HG02938 (cell line): ENCODE measurements around the gene YTHDC1.
A peak's percentile ranks its signal among the peaks of the same experiment; 100 is the strongest.
"Not testable (repeated sequence)": the region's sequence is repeated elsewhere in the genome, so short reads cannot be mapped to it uniquely, and the experiment has no call there.

Experiments
- ATAC-seq: cut with Tn5 transposase; IDR thresholded peaks from one replicate; pipeline ENCODE4 v1.9.1; 2021; ENCODE audit warnings: mild to moderate bottlenecking, moderate library complexity; ENCODE audit not compliant: unreplicated experiment

YTHDC1 gene

DNA sequence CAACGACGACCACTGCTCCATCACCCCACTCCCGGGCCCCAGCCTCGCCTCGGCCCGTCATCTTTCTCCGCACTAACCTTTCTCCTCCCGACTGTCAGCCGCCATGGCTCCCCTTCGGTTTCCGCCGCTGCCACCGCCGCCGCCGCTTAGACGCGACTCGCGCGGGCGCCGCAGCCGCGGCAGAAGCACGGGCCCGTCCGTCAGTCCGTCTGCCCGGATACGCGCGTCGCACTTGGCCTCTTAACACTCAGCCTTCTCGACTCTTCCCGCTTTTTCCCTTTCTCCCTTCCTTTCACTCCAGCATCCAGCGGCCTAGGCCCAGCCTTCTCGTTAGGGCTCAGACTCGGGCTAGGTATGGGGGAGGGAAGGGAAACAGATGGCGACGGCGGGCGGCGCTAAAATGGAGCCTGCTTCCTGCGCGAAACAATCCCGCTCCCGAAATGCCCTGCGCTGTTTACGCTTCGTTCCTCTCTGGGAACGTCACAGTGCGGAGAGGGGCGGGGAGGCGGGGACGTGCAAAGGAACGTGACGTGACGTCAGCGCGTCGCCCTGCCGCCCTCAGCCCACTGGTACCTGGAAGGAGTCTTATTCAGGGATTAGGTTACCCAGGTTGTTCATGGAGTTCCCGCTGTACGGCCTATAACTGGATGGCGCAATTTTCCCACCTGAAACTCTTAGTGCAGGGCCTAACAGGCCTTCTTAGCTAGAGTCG, at the start of gene YTHDC1:
Gene YTHDC1 (minus strand): TSS at position 442 of the 712 bp plus-strand sequence. CDS start 337 bp downstream, at position 105.
- peak; percentile 94 for ATAC-seq

DNA sequence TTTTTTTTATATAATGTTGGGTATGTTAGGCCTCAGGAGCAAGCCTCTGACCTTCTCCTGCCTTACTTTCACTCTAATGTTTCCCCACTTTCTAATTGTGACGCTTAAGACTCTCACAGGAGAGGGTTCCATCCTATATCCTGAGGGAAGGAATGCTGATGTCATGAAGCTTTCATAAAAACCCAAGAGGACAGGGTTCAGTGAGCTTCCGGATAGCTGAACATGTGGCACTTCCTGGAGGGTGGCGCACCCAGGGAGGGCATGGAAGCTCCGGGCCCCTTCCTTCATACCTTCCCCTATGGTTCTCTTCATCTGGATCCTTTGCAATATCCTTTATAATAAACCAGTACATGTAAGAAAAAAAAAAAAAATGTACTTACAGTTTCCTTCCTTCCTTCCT, 49.4 kb upstream of the YTHDC1 start:
- ATAC-seq = no peak

DNA sequence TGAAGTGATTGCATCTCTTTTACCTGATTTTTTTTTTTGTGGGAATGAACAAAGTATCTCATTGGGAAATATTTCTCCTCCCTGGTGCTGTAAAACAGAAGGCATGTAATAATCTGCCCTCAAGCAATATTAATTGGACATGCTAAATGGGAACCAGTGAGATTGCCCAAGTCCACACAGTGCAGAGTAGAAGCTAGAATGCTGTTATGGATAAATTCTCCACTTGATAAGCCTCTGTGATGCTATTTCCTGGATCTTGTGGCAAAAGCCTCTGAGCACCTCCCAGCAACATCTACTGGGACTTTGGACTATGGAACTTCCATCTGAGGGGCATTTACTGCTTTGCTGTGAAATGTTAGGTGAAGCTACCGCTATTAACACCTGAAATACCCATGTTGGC, 46.9 kb upstream of the YTHDC1 start:
- no peak for ATAC-seq

DNA sequence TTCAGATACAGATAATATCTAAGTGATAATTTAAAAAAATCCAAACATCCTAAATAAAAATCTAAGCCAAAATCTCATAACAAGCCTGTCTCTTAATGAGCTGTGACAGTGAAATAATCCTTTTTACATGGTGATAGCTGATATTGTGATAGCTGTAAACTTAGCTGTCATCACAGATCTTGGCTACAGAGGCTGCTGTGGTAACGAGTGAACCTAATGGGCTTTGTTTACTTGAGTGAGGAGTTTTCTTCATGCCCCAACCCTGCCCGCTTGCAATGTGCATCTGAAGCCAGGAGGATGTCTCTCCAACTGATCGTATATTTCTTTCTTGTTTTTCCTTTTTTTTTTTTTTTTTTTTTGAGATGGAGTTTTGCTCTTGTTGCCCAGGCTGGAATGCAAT, 41.5 kb upstream of the YTHDC1 start:
- no peak for ATAC-seq

DNA sequence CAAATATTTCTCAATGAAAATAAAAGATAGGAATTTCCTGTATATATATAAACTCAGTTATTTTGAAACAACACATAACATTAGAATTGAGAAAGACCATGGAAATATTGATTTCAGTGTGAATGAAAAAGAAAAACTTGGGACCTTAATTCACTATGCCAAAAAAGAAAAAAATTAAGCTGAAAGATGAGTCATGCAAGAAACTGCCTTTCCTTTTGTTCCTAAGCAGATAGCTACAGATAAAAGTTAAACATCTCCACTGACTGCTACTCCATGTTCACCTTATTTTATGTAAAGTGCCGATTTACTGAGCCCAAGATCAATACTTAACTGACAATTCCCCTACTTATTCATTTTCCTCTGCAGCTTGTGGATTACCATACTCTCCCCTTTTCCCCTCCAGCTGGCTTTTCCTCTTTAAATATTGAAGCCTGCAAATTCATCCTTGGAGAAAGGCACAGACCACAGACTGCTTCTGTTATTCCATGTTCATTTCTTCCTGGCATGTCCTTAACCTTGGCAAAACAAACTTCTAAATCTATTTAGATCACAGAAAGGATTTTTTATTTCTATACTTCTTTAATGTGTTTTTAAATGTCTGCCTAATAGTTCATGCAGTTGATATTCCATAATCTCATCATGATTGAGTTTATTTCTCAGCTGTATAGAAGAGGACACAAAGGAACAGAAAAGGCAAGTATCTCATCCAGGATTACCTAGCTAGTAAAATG, 40.5 kb upstream of the YTHDC1 start:
- ATAC-seq = no peak

DNA sequence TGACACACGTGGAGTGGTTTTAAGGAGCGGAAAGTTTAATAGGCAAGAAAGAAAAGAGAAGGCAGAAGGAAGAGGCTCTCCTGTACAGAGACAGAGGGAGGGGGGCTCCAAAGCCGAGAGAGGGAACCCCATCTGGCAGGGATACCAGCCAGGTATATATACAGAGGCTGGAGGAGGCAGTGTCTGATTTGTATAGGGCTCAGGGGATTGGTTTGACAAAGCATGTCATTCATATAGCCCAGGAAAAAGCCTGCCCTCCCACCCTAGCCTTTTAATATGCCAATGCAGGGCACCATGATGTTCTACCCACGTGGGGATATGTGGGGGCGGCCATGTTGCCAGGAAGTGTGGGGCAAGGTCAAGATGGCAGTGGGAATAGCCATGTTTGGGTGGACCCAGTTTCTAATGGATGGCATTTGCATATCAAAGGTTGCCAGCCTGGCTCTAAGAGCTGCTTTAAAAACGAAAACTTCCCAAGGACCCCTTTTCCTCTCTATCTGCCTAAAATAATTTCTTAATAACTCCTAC, 39.6 kb upstream of the YTHDC1 start:
- not testable (repeated sequence) for ATAC-seq

DNA sequence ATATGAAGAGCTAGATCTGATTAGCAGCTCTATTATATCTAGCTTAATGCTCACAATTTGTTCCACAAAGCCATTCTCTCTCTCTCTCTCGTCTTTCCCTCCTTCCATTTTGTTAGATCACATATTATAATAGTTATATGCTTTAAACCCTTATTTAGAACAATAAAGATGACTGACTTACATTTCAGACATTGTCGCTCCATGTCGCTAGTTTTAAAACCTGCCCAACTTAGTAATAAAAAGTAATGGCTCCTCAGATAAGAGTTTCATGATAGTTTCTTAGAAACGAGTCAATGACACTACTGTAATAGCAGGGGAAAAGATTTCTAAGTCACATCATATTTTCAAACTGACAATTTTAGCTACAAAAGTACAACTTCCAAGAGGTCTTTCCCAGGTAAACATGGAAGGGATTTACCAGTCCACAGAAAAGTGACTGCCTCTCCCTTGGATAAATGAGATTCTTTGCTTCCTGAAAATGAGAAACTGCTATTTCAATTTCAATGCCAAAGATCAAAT, 38.5 kb upstream of the YTHDC1 start:
- no peak for ATAC-seq

DNA sequence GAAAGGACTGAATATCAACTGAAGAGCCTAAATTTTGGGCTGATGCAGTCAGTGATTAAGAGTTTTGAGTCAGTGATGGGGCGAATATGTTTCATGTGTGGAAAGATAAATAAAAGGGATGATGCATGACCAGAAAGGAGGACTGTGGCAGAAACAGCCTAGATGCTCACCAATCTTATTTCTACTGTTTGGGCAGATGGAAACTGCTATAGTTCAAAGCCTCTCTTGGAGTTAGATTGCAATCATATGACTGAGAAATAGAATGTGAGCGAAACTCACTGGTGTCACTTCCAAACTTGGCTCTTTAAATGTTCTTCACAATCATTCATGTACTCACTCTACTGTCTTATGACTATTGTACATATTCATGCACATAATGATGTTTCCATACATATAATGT, 35.4 kb upstream of the YTHDC1 start:
- ATAC-seq = no peak

DNA sequence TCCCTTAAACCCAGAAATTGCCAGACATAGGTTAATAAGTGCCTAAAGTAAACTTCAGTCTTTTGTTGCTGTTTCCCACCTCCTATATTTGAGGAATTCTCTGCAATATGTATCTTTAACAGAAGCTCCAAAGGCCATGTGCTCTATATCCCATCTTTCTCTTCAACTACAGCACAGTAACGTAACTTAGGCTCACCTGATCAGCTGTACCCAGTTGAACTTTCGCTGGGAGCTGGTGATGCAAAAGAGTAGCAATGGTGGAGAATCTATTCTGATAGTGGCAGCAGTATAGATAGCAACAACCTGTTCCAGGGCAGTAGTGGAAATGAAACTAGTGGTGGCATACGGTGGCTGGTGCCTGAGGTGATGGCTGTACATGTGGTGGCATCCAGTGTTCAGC, 33.2 kb upstream of the YTHDC1 start:
- no peak for ATAC-seq

DNA sequence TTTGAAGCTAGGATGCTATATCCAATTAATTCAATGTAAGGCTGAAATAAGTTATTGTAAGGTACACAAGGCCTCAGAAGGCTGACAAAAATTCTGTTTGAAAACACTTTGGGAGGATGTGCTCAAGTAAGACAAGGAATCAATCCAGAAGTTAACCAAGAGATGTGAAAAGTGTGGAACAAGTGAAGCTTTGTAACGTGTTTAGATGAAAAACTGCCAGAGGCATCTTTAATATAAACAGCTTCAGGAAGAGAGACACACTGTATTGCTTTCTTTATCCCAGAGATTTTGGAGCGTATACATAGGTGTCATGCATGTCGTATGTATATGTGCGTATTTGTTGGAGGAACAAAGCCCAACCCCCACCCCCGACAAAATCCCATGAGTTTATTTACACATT, 28.3 kb upstream of the YTHDC1 start:
- no peak for ATAC-seq

DNA sequence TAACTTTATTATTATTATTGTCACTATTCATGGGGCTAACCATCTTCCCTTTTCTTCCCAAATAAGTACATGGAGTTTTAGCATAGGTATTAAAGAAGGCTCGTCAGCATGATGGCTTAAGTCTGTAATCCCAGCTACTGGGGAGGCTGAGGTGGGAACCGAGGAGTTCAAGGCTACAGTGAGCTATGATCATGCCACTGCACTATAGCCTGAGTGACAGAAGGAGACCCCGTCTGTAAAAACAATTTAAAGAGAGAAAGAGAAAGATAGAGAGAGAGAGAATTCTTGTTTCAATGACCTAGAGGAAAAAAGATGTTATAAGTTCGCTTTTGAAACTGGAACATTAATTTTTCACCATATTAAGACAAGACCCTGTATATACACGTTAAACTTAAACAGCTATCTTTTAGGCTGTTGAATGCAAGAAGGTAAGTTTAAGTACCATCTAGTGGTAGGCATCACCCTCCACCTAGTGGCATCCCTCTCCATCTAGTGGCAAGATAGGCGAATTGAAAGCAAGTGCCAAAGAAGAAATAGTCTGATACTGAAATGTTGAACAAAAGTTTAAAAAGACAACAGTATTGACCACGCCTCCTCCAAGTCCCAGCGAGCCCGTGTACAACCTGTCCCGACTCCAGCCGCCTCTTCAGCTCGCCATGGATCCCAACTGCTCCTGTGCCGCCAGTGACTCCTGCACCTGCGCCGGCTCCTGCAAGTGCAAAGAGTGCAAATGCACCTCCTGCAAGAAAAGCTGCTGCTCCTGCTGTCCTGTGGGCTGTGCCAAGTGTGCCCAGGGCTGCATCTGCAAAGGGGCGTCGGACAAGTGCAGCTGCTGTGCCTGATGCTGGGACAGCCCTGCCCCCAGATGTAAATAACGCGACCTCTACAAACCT, 26.0 kb upstream of the YTHDC1 start:
- peak; percentile 63 for ATAC-seq

DNA sequence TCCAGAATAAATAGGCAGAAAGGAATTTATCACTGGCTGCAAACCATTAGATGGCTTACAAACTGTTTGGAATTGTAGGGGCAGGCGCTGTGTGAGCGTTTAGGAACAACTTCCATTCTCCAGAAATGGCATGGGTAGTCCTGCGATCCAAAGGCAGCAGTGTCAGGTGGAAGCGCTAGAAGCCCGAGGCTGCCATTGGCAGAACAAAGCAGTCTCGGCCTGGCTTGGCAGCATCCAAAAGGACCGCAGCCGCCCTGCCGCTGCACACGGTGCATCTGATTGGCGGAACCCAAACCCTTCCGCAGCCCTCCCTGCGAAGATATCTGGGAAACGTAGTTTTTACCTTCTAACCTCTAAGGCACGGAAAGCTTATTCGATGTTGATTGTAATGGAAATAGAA, 23.6 kb upstream of the YTHDC1 start:
- peak; percentile 94 for ATAC-seq

DNA sequence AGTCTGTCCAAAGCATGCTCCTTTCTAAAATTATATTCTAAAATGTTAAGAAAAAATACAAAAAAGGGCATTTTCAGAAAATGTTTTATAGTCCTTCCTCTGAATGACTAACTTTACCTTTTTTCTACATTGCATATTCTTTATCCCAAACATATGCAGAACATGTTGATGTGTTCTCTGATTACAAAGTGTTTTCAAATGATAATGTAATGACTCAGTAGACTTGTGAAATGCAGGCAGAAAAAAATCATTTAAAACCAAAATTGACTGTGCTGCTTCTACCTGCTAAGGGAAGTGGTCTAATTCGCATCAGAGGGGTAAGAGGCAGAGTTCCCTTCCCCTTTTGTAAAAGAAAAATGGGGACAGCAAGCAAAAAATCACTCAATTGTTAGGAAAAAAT, 22.7 kb upstream of the YTHDC1 start:
- no peak for ATAC-seq

DNA sequence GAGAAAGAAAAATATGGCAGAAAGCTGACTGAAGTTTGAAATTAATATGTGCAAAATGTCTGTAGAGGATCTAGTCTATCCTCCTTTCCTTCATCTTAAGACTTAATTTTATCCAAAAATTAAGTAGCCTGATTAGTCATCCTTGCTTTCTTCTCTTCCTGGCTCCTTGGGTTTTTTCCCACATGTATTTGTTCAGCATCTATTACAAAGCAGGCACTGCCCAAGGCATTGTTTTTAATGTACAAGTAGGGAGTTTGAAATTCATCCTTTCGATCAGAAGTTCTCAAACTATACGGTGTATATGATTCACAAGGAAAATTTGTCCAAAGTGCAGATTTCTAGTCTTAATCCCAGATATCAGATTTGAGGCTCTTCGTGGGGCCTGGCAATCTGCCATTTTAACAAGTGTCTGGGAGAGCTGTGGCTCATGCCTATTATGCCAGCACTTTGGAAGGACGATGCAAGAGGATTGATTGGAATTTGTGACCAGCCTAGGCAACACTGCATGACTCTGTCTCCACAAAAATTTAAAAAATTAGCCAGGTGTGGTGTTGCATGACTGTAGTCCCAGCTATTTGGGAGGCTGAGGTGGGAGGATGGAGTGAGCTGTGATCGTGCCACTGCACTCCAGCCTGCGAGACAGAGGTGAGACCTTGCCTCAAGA, 19.4 kb upstream of the YTHDC1 start:
- no peak for ATAC-seq

DNA sequence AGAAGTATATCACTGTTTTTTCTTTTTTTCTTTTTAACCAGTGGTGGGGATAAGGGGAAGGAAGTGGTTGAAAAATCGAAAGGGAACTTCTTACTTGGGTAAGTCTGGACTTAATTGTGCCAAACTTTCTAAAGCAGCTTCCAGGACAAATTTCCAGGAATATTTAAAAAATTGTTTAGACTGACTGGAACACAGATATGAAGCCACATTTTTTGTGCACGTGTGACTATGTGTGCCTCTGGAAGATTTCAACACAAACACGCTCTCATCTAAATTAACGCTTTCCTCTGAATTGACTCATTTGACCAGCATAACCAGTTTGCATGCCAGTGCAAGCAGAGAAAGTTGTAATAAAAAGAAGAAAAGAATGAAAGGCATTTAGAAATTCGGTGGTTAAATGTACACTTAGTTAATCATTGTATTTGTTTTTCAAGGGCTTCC, 18.8 kb upstream of the YTHDC1 start:
- no peak for ATAC-seq

DNA sequence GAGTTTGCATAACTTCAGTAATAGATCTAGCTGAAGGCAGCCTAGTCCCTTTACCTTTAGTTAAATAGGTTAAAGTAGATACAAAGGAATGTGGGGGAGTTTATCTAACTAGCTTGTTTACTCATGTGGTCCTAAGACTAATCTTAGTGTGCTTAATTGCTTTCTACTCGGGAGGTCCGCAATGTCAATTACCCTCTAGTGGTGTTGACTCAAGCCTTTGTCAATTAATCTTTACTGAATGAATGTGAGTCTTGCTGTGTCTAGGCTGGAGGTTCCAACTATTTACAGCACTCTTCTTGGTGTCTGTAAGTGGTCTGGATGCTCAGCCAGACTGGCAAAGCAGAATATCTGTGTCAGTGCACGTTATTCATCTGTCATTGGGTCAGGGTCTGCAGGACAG, 17.9 kb upstream of the YTHDC1 start:
- ATAC-seq = no peak

DNA sequence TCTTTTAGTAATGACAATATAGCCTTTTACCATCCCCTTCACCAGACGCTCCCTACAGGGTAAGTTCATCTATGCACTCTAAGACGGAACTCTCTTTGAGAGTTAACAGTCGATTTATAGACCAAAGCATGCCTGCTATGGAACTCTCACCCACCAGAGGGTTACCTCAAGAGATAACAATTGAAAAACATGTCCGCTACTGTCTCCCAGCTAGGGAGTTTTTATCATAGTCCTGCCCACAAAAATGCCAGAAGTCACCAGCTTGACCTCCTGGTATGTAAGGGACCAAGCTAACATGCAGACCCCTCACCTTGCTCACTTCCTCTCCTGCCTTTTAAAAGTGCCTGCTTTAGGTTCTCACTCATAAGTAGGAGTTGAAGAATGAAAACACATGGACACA, 16.7 kb upstream of the YTHDC1 start:
- no peak for ATAC-seq

DNA sequence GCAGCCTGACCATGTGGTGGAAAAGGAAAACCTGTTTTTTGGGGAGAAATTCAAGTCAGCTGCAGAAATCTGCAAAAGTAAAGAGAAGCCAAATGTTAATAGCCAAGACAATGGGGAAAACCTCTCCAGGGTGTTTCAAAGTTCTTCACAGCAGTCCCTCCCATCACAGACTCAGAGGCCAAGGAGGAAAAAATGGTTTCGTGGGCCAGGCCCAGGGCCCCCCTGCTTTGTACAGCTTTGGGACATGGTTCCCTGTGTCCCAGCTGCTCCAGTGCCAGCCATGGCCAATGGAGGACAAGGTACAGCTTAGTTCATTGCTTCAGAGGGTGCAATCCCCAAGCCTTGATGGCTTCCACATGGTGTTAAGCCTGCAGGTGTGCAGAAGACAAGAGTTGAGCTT, 15.2 kb upstream of the YTHDC1 start:
- no peak for ATAC-seq

DNA sequence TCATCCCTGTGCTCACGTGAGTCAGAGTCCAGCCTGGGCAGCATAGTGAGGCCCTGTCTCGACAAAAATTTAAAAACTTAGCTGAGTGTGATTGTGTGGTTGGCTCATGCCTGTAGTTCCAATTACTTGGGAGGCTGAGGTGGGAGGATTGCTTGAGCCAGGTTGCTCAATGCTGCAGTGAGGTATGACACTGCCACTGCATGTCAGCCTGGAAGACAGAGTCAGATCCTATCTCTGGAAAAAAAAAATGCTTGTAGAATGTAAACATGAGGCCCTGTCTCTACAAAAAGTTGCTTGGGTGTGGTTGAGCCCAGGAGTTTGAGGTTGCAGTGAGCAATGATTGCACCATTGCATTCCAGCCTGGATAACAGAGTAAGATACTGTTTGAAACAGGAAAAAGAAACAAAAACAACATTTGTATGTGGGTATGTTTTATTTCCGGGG, 11.3 kb upstream of the YTHDC1 start:
- ATAC-seq = no peak

DNA sequence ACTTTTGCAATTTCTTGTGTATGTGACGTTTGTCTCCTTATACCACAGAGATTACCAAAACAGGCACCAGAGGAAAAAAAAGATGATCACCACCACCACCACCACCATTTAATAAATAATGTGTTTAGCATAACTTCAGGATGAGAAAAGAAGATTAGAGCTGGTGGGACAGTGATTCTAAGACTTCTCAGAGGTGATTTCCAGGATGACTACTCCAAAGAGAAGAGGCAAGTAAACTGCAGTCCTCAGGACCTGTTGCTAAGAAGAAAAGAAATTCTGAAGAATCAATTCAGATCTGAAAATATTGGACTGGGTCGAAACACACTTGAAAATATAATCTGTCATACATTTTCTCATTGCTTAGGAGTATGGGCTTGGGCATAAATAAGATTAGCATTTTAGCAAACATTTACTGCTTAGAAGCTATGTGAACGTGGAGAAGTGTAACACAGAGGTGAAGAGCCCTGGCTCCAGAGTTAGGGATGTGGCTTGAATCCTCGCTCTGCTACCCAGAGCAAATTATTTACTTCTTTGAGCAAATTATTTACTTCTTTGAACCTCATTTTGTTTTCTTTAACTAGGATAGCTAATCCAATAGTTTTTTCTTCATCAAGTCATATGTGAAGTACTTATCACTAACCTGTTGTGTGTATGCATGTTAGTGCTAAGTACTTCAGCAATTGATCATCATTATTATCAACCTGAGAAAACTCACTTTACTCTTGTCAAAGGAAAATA, 10.5 kb upstream of the YTHDC1 start:
- ATAC-seq = no peak
